Endothelial cell (in vitro differentiated cells): ENCODE results near the gene BACE1. TPM values are rescaled to one million over a fixed set of nuclear protein-coding genes. Genes with fewer than 3 reads are reported as not detected.

Experiments used
- DNase-seq: peaks from one replicate; pipeline ENCODE4 v3.0.0; 2021; ENCODE audit warnings: low spot score
- H3K27ac Mint-ChIP-seq: one replicate; pipeline ENCODE4 v1.8.0; 2021; ENCODE audit warnings: mixed read lengths, inconsistent platforms; ENCODE audit not compliant: unreplicated experiment
- H3K27me3 Mint-ChIP-seq: one replicate; pipeline ENCODE4 v1.8.0; 2021; ENCODE audit warnings: mild to moderate bottlenecking, moderate library complexity, mixed read lengths, inconsistent platforms; ENCODE audit not compliant: unreplicated experiment
- H3K36me3 Mint-ChIP-seq: one replicate; pipeline ENCODE4 v1.8.0; 2021; ENCODE audit warnings: mild to moderate bottlenecking, low read depth, mixed read lengths, inconsistent platforms; ENCODE audit not compliant: unreplicated experiment
- H3K4me1 Mint-ChIP-seq: one replicate; pipeline ENCODE4 v1.8.0; 2021; ENCODE audit warnings: mild to moderate bottlenecking, mixed read lengths, inconsistent platforms; ENCODE audit not compliant: unreplicated experiment
- H3K4me3 Mint-ChIP-seq: one replicate; pipeline ENCODE4 v1.8.0; 2021; ENCODE audit warnings: mild to moderate bottlenecking, mixed read lengths, inconsistent platforms; ENCODE audit not compliant: unreplicated experiment
- H3K9me3 Mint-ChIP-seq: one replicate; pipeline ENCODE4 v1.8.0; 2021; ENCODE audit warnings: mixed read lengths, inconsistent platforms; ENCODE audit not compliant: unreplicated experiment
- CTCF ChIP-seq: fragments of 200-600 bp; sonication (generic); IDR thresholded peaks from one replicate; pipeline ENCODE4 v1.5.0; 2021; ENCODE audit warnings: antibody characterized with exemption; ENCODE audit not compliant: unreplicated experiment
- total RNA-seq: library from RNA; stranded (reverse); fragmentation: NEBNext Ultra II Directional; extraction: Animal tissue kit (Norgen Biotek cat#: 25700); gene quantifications from one replicate; pipeline ENCODE4 v1.2.1, GENCODE V29; 2021; ENCODE audit not compliant: unreplicated experiment

BACE1 gene
- total RNA-seq, 1 donor from 2014 or later = 28.4 TPM

DNA sequence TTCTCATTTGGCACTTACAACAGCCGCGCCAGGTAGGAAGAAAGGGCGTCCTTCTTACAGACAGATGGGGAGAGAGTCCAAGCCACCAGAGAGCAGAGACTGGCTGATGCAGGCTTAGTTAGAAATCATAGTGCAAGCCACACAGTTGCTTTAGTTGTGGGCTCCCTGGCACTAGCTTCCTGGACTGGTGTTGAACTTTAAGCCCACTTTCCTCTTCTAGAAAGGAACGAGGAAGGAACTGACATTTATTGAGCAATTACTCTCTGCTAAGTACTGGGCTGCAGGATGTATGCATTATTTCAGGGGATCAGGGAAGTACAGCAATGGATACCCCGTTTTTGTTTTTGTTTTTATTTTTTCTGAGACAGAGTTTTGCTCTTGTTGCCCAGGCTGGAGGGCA lies 3.0 kb downstream of the BACE1 start:
- no peak for DNase-seq
- TF ChIP-seq CTCF = no peak
- Mint-ChIP-seq H3K27me3 (peaks cover 6% of the 10 kb centered on the region), H3K4me3 (no peak overlapping the region), H3K36me3 (no peaks in the 10 kb centered on the region), H3K4me1 (peaks cover 13% of the 10 kb centered on the region), H3K27ac (no peak overlapping the region), H3K9me3 (no peaks in the 10 kb centered on the region)

- no peaks in the 10 kb centered on the region for H3K36me3 Mint-ChIP-seq
- no peak for TF ChIP-seq CTCF
- H3K9me3 Mint-ChIP-seq = no peaks in the 10 kb centered on the region
- H3K27me3 Mint-ChIP-seq = peaks cover 4% of the 10 kb centered on the region
- H3K27ac Mint-ChIP-seq = no peak overlapping the region
- H3K4me1 Mint-ChIP-seq = peaks cover 2% of the 10 kb centered on the region
- no peak for DNase-seq
- no peak overlapping the region for H3K4me3 Mint-ChIP-seq
Observed at GRCh38 chr11:117309310-117309709, 6.7 kb downstream of the BACE1 start.

- no peak overlapping the region for H3K27ac Mint-ChIP-seq
- H3K4me3 Mint-ChIP-seq = no peak overlapping the region
- H3K36me3 Mint-ChIP-seq = peaks cover 6% of the 10 kb centered on the region
- TF ChIP-seq CTCF = no peak
- peaks cover 11% of the 10 kb centered on the region for H3K4me1 Mint-ChIP-seq
- no peak for DNase-seq
- no peaks in the 10 kb centered on the region for H3K9me3 Mint-ChIP-seq
- H3K27me3 Mint-ChIP-seq = no peaks in the 10 kb centered on the region
Observed at GRCh38 chr11:117305145-117305544, 10.9 kb downstream of the BACE1 start.

GRCh38 chr11:117303646-117304315 lies 12.3 kb downstream of the BACE1 start:
- Mint-ChIP-seq H3K27ac (no peak overlapping the region), H3K4me1 (peaks cover 15% of the 10 kb centered on the region)

More at GRCh38 chr11:117303646-117304315, 12.3 kb downstream of the BACE1 start:
- no peak for TF ChIP-seq CTCF
- no peak for DNase-seq
- Mint-ChIP-seq H3K4me3 (no peak overlapping the region), H3K9me3 (no peaks in the 10 kb centered on the region), H3K36me3 (peaks cover 6% of the 10 kb centered on the region), H3K27me3 (no peaks in the 10 kb centered on the region)
